ENCODE data around the gene EGFLAM.
"Not testable (repeated sequence)": the region's sequence is repeated elsewhere in the genome, so short reads cannot be mapped to it uniquely, and the experiment has no call there.

The EGFLAM gene

DNA sequence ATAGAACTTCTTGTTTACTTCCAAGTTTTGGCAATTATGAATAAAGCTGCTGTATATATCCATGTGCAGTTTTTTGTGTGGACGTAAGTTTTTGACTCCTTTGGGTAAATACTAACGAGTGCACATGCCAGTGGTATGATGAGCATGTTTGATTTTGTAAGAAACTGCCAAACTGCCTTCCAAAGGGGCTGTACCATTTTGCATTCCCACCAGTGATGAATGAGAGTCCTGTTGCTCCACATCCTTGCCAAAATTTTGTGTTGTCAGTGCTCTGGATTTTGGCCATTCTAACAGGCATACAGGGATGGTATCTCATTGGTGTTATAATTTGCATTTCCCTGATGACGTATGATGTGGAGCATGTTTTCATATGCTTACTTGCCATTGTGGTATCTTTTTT is 73.5 kb downstream of the EGFLAM start:
- no peak for DNase-seq

DNA sequence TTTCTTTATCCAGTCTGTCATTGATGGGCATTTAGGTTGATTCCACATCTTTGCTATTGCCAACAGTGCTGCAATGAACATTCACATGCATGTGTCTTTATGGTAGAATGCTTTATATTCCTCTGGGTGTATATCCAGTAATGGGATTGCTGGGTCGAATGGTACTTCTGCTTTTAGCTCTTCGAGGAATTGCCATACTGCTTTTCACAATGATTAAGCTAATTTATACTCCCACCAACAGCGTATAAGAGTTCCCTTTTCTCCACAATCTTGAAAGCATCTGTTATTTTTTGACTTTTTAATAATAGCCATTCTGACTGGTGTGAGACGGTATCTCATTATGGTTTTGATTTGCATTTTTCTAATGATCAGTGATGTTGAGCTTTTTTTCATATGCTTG is 74.8 kb downstream of the EGFLAM start:
- not testable (repeated sequence) for DNase-seq

DNA sequence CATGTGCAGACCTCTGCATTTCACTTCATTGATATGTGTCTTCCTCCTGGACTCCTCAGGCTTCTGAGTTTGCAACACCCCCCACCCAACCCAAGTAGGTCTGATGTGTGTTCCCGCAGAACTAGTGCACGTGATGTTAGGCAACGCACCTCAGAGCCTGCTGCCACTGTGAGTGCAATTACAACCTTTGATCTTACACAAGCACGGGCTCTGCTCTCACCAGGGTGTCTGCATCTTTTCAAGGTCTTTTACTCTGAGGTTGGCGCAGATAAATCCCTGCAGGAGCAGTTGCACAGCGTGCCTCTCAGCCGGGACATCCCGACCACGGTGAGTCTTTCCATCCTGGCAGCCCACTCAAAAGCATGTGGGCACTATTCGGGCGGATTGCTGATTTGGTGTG is 80.1 kb downstream of the EGFLAM start:
- DNase-seq = no peak

DNA sequence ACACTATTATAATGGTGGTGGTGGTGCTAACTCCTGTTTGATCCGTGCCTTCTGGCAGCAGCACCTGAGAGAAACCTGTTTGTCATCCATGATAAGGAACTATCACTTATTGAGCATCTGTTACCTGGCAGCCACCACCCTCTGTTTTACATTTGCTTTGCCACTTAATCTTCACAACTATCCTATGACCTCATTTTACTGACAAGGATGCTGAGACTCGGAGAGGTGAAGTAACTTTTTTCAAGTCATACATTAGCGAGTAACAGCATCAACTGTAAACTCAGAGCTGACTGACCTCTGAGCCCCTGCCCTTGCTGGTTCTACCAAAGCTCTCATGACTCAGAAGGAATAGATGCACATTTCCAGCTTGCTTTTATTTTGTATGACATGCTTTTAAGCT is 81.1 kb downstream of the EGFLAM start:
- no peak for DNase-seq

DNA sequence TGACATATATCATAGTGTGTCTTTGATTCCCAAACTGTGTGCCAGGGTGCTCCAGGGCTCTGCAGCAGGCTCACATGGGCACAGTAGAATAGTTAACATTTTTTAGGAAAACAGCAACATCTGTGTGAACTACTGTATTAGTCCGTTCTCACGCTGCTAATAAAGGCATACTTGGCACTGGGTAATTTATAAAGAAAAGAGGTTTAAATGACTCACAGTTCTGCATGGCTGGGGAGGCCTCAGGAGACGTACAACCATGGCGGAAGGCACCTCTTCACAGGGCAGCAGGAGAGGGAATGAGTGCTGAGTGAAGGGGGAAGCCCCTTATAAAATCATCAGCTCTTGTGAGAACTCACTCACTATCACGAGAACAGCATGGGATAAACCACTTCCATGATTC is 82.7 kb downstream of the EGFLAM start:
- no peak for DNase-seq

DNA sequence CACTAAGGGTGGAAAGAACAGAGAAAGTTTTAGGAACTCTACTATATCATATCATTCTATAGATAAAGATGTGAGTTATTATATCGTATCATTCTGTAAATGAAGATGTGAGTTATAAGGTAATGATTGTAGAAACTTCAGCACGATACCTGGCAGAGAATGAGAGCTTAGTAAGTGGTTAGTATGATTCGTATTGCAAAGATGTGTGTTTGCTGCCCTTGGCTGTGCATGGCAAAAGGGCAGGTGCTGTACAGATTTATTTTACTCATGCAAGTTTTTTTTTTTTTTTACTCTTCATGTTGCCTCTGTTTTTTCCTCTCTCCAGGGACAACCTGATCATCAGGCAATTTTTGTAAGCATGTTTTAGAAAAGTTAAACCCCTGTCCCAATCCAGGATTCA is 83.3 kb downstream of the EGFLAM start:
- DNase-seq = no peak

DNA sequence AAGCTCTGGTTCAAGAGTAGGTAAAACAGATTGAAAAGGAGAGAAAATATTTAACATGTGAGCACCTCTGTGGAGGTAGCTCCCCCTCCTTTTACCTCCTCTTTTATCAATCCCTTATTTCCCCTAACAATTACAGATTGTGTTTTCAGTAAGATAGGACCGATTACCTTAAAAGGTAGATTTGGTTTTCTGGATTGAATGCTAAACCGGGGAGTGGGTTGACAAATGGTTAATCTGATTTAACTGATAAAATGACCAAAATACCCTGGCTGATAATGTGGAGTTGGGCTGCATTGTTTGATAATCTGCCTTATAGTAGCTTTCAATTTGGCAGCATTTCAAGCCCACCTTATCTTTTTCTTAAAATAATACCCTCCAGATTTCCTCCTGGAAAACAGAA is 83.9 kb downstream of the EGFLAM start:
- DNase-seq = no peak

DNA sequence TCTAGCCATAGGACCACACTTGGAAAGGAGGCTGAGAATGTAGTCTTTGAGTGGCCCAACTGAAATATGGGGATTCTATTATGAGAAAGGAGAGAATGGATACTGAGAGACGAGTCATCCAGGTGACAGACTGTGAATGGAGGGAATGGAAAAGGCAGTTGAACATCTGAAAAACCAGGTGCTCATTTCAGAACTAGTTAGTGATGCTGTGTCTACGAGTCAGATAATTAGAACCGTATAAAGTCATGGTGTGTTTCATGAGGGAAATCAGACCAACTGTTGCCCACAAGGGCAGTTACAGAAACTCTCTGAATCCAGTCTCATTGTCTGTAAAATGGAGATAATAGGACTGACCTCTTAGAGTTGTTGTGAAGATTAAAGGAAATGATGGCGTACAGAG is 86.5 kb downstream of the EGFLAM start:
- DNase-seq = no peak

DNA sequence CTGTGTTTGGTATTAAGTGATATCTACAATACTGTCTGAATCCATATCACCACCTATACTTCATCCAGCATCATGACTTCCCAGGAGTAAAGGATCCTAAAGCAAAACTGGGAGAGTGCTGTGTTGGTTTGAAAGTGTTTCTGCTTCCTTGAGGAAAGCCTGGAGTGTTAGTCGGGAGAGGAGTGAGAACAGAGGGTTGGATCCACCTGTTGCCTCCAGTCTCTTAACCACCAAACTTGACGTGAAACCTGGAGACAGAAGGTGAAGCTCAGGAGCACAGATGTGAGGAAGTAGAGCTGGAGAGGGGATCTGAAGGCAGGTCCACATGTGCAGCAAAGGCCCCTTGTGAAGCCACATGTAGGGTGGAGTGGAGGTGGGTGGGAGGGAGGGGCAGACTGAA is 88.2 kb downstream of the EGFLAM start:
- no peak for DNase-seq

DNA sequence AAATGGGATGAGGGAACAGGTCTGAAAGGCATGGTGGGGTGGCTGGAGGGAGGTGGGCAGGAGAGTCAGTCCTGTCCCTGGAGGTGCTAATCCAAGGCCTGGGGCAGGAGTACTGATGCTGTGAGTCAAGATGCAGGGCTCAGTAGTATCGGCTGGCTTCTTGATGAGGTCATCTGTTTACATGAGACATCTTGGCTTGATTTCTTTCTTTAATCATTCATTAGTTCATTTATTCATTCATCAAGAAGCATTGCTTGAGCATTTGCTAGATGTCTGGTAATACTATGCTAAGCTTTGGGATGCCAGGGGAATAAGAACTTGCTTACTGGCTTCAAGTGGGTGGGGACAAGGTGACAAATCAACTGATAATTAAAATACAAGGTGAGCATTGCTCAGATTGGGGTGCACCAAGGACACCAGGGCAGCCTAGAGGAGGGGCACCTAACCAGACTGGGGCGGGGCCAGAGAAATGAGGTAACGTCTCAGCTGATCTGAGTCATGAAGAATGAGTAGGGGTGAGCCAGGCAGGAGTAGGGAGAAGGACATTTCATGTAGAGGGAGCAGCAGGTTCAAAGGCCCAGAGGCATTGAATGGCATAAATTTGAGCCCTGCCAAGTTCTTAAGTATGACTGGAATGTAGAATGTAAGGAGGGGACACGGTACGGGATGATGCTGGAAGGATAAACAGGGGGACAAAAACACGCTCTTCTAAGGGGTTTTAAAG is 88.8 kb downstream of the EGFLAM start:
- DNase-seq = no peak

DNA sequence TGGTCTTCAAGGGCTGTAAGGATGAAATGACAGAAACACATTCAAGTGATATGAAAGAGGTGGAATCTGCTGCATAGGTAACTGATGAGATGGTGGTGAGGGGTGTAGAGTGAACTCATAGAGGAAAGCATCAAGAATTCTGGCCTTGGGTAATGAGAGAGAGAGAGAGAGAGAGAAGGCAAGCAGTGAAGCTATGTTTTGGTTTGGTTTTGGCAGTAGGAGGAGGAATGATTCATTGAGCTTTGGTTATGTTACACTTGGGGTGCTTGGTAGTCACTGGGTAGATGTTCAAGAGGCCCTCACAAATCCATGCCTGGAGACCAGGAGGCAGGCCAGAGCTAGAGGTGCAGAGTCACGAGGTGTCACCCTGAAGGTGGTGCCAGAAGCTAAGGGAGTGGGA is 89.5 kb downstream of the EGFLAM start:
- DNase-seq = no peak

DNA sequence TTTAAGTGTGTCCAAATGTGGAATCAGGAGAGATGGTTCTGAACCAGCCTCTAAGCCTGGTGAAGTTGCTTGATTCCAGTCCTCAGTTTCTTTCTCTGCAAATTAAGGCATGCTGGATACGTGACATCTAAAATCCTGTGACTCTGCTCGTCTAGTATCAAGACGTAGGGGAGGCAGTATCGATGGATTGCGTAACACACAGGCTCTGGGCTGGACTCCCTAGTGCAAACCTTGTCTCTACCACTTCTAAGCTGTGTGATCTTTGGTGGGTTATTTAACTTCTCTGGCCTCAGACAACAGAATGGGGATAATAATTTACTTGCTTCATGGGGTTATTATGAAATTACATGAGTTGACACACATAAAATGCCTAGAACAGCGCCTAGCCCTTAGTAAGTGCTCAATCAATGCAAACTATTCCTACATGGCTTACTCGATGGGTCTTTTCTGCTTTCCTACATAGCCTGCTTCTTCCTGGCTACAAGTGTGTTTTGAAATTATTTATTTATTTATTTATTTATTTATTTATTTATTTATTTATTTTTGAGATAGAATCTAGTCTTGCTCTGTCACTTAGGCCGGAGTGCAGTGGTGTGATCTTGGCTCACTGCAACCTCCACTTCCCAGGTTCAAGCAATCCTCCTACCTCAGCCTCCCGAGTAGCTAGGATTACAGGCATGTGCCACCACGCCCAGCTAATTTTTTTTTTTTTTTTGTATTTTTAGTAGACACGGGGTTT is 102.1 kb downstream of the EGFLAM start:
- no peak for DNase-seq

DNA sequence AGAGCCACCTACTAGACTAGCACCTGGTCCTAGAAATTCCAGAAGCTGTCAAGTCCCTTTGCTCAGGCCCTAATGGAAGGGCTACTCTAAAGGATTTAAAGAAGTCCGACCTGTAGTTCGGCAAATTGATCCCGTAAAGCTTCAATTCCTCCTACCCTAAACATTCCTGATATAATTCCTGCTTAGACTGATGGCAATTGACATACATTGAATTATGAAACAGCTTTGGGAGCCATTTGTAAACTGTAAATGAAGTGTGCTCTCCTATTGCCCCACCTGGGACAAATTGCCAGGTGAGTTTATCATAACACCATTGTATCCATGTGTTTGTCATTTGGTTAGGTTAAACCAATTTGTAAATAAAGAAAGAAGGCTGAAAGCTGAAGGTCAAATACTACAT is 104.4 kb downstream of the EGFLAM start:
- no peak for DNase-seq

DNA sequence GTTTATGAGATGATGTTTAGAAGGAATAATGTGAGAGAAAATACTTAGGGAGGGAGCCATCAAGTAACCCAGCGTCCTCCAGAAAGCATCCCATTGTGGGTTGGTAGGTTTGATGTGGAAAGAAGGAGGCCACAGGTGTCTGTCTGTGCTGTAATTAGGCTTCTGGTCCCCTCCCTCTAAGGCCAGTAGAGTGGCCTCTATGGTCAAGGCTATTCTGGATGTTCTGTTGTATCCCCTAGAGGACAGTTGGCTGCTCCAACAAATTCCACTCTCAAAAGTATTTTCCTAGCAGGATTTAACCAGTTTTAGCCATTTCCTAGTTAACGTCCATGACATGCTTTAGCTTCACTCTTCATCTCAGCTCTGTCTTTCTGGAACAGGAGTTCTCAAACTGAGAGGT is 106.5 kb downstream of the EGFLAM start:
- DNase-seq = no peak

DNA sequence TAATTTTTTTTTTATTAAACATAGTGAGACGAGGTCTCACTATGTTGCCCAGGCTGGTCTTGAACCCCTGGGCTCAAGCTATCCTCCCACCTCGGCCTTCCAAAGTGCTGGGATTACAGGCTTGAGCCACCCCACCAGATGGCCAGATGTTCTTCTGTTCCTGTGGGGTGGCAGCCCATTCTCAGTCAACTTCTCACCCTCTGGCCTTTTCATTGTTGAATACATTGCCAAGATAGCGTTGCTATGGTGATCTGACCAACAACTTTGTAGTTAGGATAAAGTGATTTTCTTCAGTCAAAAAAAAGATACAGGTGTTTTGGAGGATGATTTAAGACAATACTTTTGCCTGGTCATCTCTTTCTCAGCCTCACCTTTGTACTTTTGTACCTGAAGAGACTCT is 109.1 kb downstream of the EGFLAM start:
- no peak for DNase-seq

DNA sequence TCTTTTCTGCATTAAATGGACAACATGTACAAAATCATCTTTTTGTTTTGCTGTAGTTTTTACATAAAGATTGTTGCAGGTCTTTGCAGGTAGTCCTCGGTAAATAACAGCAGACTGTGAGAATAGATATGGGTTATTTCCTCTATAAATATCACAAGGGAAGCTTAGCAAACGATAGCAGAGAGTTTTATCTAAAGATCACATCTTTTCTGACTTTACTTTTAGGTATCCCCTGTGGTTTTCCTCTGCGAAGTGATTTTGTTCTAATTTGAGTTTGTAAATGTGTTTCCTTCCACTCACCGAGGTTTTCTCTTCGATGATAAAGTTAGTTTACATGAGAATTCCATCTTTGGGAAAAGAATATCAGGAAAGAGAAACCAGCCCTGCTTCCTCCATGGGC is 109.6 kb downstream of the EGFLAM start:
- DNase-seq = no peak

DNA sequence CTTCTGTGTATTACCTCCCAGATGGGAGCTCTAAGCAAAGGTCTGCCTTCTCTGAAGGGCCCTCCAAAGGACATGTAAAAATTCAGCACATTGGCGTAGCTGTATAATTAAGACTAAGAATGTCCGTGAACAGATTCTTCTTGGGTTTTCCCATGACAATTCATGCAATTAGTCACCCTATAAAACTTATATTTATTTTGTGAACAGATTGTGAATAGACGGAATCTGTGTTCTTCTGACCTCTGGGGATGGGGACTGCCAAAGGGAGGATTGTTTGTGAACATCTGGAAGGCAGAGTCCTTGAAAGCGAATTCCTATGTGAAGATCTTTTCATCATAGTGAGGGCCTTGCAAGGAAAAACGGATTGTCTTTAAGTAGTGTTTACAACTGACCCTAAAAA is 111.3 kb downstream of the EGFLAM start:
- no peak for DNase-seq

DNA sequence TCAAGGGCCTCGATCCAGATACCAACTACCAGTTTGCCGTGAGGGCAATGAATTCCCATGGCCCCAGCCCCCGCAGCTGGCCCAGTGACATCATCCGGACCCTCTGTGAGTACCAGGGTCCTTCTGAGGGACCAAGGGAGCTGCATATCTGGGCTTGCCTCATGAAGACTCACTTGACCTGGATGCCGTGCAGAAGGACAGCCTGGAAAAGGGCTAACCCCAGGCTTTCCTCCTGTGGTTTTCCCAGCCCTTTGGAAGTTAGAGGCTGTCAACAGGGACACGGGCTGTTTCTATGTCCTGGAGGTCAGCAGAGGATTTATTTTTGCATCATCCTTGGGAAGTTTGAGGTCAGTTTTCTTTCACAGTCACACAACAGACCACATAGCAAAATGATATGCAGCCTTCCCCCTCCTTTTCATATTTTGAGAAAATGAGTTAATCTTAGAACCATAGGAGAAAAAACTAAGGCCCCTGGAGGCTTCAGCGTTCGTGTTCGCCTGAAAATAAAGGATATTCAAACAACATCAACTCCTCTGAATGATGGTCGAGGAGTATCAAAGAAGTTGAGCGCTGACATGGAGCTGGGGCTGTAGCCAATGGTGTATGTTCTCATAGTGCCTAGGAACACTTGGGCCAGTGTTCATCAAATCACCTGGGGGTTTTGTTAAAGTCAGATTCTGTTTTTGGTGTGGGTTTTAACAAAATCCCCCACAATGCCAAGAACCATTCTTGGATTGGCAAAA is 112.2 kb downstream of the EGFLAM start:
- DNase-seq = no peak

DNA sequence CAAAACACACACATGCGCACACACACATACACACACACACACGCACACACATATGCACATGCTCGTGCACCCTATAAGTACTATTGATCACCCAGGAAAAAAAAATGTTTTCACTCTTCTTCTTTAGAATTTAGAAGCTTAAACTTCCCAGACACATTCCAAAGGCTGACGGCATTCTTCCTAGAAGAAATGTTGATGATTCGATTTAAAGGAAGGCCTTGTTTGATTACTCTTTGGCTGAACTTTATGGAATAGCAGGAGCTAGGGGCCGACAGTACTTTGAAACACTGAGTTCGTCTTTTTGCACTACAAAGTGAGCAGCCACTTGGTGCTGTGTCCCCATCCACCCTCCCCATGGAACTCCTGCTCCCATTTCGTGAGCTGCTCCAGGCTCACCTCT is 113.2 kb downstream of the EGFLAM start:
- DNase-seq = no peak

DNA sequence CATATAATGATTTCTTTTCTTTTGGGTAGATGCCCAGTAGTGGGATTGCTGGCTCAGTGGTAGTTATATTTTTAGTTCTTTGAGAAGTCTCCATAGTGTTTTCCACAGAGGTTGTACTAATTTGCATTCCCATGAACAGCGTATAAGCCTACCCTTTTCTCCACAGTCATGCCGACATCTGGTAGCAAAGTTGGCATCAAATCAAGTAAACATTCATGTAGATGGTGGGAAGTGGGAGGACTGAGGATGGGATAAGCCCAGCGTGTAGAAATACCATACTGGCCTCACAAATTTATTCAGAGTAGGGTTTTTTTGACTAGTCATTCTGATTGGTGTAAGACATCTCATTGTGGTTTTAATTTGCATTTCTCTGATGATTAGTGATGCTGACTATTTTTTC is 115.4 kb downstream of the EGFLAM start:
- DNase-seq = no peak

DNA sequence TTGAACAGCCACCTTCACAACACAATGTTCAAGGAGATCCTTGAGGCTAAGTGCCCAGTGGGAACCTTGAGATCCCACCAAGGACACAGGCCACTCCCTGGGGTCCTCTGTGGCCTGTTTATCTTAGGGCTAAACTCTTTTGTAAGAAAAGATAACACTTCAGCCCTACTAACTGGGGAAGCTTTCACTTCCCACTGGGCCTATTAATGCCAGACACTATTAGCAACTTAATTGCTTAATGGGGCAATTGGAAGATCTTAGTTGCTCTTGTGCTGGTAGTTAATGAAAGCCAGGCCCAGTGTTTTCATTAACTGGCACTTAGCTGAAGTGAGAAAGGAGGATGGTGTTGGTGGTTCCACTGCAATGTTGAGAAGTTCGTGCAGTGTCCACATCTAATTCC is 117.1 kb downstream of the EGFLAM start:
- DNase-seq = no peak

DNA sequence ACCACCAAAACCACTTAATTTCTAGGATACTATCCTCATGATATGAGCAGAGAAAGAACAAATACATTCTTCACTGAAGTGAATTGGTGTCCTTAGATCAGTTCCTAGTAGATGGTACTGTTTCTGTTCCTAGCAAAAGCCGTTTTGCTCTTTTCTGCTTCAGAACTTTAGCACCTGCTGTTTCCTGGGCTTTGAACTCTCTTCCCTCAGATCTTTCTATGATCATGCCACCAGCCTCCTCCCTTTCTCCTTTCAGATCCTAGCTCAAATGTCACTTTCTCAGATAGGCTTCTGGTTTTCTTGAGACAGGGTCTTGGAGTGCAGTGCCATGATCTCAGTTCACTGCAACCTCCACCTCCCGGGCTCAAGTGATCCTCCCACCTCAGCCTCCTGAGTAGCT is 118.0 kb downstream of the EGFLAM start:
- no peak for DNase-seq

DNA sequence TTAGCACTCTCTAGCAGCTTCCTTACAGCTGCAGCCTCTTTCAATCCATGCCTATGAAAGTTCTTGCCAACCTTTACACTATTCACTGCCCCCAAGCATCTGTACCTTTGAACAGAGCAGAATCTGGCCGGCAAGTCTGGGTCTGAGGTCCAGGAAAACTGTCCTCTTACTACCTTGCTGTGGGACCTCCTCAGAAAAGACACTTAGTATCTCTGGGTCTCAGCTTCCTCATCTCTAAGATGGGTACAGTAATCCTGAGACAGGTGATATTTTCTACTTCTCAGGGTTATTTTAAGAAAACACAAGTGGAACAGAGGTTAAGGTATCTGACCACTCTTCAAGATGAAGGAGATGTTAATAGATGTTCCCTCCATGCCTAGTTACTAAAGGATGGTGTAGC is 120.2 kb downstream of the EGFLAM start:
- no peak for DNase-seq

DNA sequence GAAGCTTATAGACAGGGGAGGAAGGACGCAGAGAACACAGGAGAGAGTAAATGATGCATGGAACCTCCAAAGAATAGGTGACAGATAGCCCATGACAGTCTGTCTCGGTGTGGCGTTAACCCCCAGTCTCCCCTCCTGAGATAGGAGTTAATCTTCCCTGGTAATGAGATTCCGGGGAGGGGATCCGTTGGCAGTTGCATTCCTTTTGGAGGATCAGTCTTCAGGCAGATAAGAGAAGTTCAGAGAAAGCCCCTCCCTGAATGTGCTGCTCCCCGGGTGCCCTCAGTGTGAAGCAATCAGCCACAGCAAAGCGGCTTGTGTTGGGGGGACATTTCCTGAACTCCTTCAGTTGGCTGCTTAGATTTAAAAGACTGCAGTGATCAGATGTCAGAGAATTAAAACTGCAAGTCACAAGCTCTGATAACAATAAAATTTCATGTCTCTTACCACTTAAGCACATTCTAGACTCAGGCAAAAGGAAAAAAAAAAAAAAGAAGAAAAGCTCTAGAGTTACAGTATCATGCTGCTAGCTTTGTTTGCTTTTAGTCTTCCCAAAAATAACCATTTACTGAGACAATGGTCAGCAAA is 121.1 kb downstream of the EGFLAM start:
- no peak for DNase-seq

All from CD4-positive, alpha-beta T cell treated with Interleukin-12 subunit alpha and Interleukin-12 subunit beta, for 1 hour (primary cell).